Esophagus squamous epithelium (tissue), 4 donors: ENCODE measurements around the gene KAT6B.

Source experiments
- CTCF ChIP-seq, 6 experiments: fragments of 450-650 bp in 4 of 6; fragments of 200-600 bp in 2 of 6; sonication (generic) in 2 of 6; IDR thresholded peaks; one replicate each; pipeline ENCODE4 v1.5.1; 2016 to 2019; ENCODE audit warnings: antibody characterized with exemption in 6 of 6, mild to moderate bottlenecking in 4 of 6, moderate library complexity in 4 of 6
- POLR2A ChIP-seq, 4 donors: fragments of 450-650 bp; IDR thresholded peaks; one replicate each; pipeline ENCODE4 v1.6.1; 2017; ENCODE audit warnings: antibody characterized with exemption in 4 of 4, mild to moderate bottlenecking in 4 of 4, moderate library complexity in 3 of 4

- TF ChIP-seq CTCF (IDR thresholded peaks at IDR 0.05): no peak
- no peak for TF ChIP-seq POLR2A (IDR thresholded peaks at IDR 0.05)
These were observed 84.6 kb downstream of the KAT6B start for GRCh38 chr10:74910976-74911350.
